A204.1 (cell line): Measurements from ENCODE around the gene KL.

Source experiments
- FAIRE-seq: peaks from 2 replicates; lab custom pipeline; 2012; peaks lifted over from hg19 to GRCh38; lab: Jason Lieb, UNC

Gene KL

GRCh38 chr13:33016414-33017322, at the start of gene KL:
Gene KL, plus strand, starts transcription at chr13:33016423. Its CDS starts 18 bp downstream, at chr13:33016441.
- no peak for FAIRE-seq

- FAIRE-seq, result no peak
Measured at GRCh38 chr13:32967584-32968182, 48.5 kb upstream of the KL start.

DNA sequence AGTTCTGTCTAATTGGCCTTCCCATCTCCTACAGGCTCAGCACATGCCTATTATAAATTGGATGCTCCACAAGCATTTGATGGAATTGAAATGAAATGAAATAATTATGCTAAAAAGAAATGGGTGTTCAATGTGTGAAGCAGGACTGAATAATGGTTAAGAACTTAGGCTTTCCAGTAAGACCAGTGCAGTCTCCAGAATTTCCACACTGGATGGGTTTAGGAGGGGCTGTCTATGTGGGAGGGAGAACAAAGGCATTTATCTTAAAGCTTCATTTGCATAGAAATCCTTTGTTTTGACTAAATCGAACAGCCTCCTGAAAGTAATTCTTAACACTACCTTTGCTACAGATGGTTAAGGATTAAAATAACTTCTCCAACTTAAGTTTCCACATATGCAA, 47.9 kb upstream of the KL start:
- FAIRE-seq, result no peak

- FAIRE-seq, result no peak
Measured at GRCh38 chr13:32968793-32969192, 47.4 kb upstream of the KL start.

GRCh38 chr13:32969516-32969941, 46.7 kb upstream of the KL start:
- no peak for FAIRE-seq

DNA sequence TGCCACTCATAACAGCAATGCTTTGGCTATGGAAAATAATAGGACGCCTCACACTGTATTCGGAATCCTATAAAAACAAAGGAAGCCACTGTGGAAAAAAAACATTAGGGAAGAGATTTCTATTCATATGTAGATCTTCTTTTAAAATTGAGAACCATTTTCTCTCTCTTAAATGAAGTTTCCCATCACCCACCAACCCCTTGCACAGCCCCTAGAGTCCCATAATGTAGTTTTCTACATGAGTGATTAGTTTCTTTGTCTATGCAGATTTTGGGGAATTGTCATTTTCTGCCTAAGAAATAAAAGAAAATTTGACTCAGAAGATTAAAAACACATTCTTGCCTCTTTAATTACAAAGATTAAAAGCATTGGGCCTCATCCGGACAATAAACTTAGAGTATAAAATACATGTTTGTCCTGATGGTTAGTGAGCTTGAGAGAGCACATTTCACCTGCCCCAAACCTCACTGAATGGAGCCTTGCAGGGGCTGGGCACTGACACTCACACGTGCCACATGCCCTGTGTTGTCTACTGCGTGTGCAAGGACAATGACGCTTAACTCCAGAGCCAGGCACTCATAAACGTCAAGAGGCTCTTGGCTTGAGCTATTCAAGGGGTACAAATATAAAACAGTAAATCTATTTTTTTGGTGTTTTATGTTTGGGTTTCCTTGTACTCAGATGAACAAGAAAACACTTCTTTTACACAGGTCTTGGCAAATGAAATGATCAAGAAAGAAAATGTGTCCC, 40.0 kb upstream of the KL start:
- FAIRE-seq, result no peak

- no peak for FAIRE-seq
Measured at GRCh38 chr13:32976912-32977311, 39.3 kb upstream of the KL start.

DNA sequence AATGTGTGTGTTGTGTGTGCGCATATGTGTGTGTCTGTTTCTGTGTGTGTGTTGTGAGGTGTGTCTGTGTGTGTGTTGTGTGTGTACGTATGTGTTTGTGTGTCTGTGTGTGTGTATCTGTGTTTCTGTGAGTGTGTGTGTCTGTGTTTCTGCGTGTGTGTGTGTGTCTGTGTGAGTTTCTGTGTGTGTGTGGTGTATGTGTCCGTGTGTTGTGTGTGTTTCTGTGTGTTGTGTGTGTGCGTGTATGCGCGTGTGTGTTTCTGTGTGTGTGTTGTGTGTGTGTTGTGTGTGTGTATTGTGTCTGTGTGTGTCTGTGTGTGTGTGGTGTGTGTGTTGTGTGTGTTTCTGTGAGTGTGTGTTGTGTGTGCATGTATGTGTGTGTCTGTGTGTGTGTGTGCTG, 38.9 kb upstream of the KL start:
- FAIRE-seq, result no peak

GRCh38 chr13:32978278-32978677, 37.9 kb upstream of the KL start:
- FAIRE-seq, result no peak

GRCh38 chr13:32983058-32983457, 33.2 kb upstream of the KL start:
- FAIRE-seq, result no peak

DNA sequence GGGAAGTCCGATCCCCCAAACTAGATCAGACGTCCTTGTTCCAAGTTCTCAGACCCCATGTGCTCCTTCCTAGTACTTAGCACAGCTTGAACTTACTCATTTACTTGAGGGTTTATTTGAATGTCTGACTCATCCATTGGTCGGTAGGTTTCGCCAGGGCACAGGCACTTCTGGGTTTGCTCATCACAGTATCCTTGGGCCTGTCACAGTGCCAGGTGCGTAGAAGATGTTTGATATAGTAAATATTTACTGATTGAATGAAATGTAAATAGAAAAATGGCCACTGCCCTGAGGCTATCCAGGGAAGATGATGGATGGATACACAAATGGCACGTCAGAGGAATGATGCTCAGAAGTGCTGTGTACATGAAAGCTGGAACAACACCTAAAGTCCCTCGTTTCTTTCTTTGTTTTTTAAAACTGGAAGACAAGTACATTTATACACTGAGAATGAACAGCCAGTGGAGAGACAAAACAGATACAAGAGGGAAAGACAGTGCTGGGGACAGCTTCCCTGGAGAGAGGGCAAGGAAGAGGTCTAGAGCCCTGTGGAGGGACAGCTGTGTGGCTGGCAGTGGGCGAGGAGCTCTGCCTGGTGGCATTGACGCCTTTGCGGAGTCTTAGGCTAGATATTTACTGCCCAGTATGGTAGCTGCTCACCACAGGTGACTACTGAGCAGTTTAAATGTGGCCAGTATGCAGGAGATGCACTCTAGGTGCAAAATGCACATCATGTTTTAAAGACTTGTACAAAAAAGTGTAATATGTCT, 31.2 kb upstream of the KL start:
- no peak for FAIRE-seq

DNA sequence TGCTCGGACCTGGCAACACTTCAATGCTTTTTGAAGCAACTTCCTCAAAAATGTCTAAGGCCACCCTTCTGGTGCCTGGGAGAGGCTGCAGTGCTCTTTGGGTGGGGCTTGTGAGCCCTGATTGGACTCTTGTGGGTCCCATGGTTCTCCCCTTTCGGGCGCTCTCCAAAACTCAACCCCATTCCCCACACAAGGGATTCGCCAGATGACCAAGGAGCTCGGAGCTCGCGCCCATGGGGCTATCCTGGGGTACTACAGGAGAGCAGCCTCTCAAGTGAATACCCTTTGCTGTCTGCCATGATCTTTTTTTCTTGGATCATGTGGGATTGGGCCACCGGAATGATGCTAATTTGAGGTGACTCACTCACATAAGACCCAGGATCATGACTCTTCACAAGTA, 29.7 kb upstream of the KL start:
- FAIRE-seq, result no peak

DNA sequence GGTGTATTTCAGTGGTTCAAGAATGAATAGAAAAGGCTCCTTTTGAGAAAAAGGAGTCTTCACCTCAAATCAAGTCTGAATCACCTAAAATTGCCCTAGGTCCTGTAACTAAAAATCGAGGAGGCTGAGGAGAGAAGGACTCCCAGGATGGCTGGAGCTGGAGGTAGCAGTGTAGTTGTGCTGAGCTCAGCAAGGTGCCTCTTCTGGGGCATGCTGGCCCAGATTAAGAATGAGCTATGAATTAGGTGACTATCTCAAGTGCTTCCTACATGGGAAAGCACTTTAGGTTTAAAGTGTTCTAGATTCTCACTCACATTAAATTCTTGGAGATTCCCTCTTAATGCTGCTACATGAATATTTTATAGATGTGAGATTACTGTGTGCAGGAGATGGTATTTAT, 28.8 kb upstream of the KL start:
- FAIRE-seq, result no peak

GRCh38 chr13:32988608-32989289, 27.5 kb upstream of the KL start:
- FAIRE-seq, result no peak

DNA sequence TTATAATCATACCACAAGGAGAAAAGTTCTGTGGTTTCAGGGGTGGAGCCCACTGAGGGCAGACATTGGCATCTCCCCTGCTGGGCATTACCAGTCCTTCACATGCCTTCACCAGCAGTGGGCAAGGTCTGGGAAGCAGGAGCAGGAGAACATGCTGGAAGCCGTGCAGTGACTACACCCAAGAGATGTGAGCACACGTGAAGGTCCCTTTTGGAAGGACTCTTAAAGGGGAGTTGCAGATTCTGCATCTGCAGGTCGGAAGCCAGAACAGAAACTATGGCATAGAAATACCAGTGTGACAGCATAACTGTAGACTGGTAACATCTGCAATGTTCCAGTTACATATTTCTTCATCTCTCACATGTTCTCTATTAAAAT, 26.9 kb upstream of the KL start:
- no peak for FAIRE-seq

GRCh38 chr13:32989942-32990341, 26.3 kb upstream of the KL start:
- no peak for FAIRE-seq

DNA sequence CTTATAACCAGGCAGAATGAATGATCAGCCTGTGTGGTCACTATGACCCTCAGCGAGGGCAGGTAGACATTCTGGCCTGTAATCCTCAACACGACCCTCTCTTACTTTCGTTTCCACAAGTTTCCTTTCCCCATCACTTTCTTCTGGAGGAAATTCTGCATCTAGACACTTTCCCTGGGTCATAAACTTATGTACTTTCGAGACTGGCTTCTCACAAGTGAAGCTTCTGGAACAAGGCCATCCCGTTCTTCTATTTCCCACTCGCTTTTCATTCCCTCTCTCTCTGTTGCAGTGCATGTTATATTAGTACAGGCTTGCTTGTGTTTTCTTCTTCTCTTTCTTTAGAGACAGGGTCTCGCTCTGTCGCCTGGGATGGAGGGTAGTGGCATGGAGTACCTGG, 23.1 kb upstream of the KL start:
- no peak for FAIRE-seq

- FAIRE-seq, result no peak
Measured at GRCh38 chr13:32997399-32997798, 18.8 kb upstream of the KL start.

- no peak for FAIRE-seq
Measured at GRCh38 chr13:32998966-32999365, 17.3 kb upstream of the KL start.

GRCh38 chr13:33000365-33000764, 15.9 kb upstream of the KL start:
- FAIRE-seq, result peak; percentile 94

DNA sequence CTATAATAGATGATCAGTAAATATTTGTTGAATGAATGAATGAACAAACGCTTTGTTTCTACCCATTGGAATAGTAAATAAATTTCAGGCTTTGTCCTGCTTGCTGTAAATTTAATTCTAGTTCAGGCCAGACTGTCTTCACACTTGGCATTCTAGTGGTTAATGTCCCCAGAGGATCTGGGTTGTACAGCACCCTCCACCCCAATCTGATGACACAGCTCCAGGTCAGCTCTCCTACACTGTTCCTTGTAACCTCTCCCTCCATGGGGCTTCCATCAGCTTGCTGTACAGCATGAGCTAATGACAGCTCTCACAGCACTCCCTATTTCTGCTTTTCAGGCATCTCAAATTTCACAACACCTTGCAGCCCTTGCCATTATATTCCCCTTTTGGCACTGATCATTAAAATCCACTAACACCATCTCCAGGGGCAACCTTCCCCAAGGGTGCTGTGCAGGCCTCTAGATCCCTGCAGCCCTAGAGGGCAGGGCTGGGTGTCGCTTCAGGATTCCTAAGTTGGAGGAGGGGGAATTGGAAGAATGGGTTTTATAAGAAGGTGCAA, 12.7 kb upstream of the KL start:
- FAIRE-seq, result no peak

DNA sequence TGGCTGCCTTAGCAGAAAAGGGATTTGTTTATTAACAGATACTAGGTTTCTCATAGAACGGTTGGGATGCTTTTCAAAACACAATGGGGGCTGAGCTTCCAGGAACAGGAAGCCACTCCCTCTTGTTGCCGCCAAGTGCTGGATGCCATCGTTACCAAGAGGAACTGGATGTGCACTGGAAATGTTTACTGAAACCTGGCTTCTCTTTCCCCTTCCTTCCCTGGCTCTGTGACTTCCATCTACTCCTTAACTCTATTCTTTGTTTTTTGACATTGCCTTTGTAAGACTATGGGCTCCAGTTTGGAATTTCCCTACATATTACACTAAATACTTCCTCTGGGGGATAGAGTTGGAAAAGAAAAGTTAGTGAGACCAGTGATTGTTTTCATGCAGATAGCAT, 11.7 kb upstream of the KL start:
- FAIRE-seq, result no peak
